ENCODE results near the gene MCRIP2. TPM values are rescaled to one million over a fixed set of nuclear protein-coding genes. Genes with fewer than 3 reads are reported as not detected.

The MCRIP2 gene
- total and polyA plus RNA-seq, 2 of the 8 experiments (the other 6 are each of a cell fraction or from before 2014, with no cell fraction given) = 45.4 to 75.5 TPM

- no peak for TF ChIP-seq RNF2 (IDR thresholded peaks at IDR 0.05; ENCODE audit: borderline replicate concordance, low read depth, low read length, missing control alignments, poor library complexity, severe bottlenecking)
- no peak for TF ChIP-seq SIN3A (conservative IDR thresholded peaks at IDR 0.05 in 1 of 2, IDR thresholded peaks at IDR 0.05 in 1 of 2; ENCODE audit: low read depth in 1 of 2, low read length in 2 of 2)
- no peak for TF ChIP-seq HDAC2 (IDR thresholded peaks at IDR 0.05; ENCODE audit: borderline replicate concordance in 1 of 2, low read depth in 2 of 2, low read length in 2 of 2)
- no peak for TF ChIP-seq CBX5 (IDR thresholded peaks at IDR 0.05; ENCODE audit: low read depth, low read length)
- no peak for TF ChIP-seq SUZ12 (IDR thresholded peaks at IDR 0.05; ENCODE audit: low read length)
Measured at GRCh38 chr16:626787-627453, 14.7 kb upstream of the MCRIP2 start (continued).

All from H1 (cell line).